Dendritic cell treated with granulocyte-macrophage colony-stimulating factor and Interleukin-4, amounts not matched to agents 40 ng/mL and 50 ng/mL, for 4 days (primary cell): Measurements from ENCODE around the gene MAT2A.
A peak's percentile ranks its signal among the peaks of the same experiment; 100 is the strongest.

Experiments used
- H3K27ac Mint-ChIP-seq: one replicate; pipeline ENCODE4 v1.8.0; 2022; ENCODE audit warnings: mild to moderate bottlenecking, mixed read lengths
- H3K27me3 Mint-ChIP-seq: one replicate; pipeline ENCODE4 v1.8.0; 2022; ENCODE audit warnings: mild to moderate bottlenecking, mixed read lengths
- H3K36me3 Mint-ChIP-seq: one replicate; pipeline ENCODE4 v1.8.0; 2022; ENCODE audit warnings: low read depth, mixed read lengths
- H3K4me1 Mint-ChIP-seq: one replicate; pipeline ENCODE4 v1.8.0; 2022; ENCODE audit warnings: low read depth, mixed read lengths
- H3K4me3 Mint-ChIP-seq: one replicate; pipeline ENCODE4 v1.8.0; 2022; ENCODE audit warnings: mild to moderate bottlenecking, moderate library complexity, mixed read lengths
- H3K9me3 Mint-ChIP-seq: one replicate; pipeline ENCODE4 v1.8.0; 2022; ENCODE audit warnings: mixed read lengths
- intact Hi-C: fragments of 100-400 bp; cut with micrococcal nuclease; formaldehyde crosslinking; loops from one replicate; pipeline ENCODE4 v1.15.0; 2022

The MAT2A gene

GRCh38 chr2:85538507-85539360 is at the start of gene MAT2A:
Gene MAT2A, plus strand, starts transcription at chr2:85539168. Its CDS starts 120 bp downstream, at chr2:85539288.
- Mint-ChIP-seq H3K4me1 (peaks cover 56% of the 10 kb centered on the region), H3K27me3 (no peaks in the 10 kb centered on the region), H3K4me3 (peak within 1 kb of the TSS; percentile 96), H3K9me3 (no peaks in the 10 kb centered on the region), H3K36me3 (peaks cover 69% of the 10 kb centered on the region), H3K27ac (peak within 1 kb of the TSS; percentile 99)
- intact Hi-C loops, result loop anchor here (1.0 to 5.0 kb wide), 3 partner anchors 36 to 118 kb away; no protein-coding TSS in a partner anchor

GRCh38 chr2:85490861-85491755 is 47.9 kb upstream of the MAT2A start:
- Mint-ChIP-seq H3K36me3 (peaks cover 29% of the 10 kb centered on the region), H3K27ac (peak overlapping the region; percentile 31), H3K4me3 (no peak overlapping the region), H3K4me1 (peaks cover 20% of the 10 kb centered on the region), H3K27me3 (no peaks in the 10 kb centered on the region), H3K9me3 (no peaks in the 10 kb centered on the region)
- intact Hi-C loops, result no loop called here

GRCh38 chr2:85496436-85496835 is 42.5 kb upstream of the MAT2A start:
- intact Hi-C loops, result no loop called here
- Mint-ChIP-seq H3K27ac (peak overlapping the region; percentile 41), H3K4me1 (peaks cover 56% of the 10 kb centered on the region), H3K9me3 (no peaks in the 10 kb centered on the region), H3K4me3 (no peak overlapping the region), H3K36me3 (peaks cover 26% of the 10 kb centered on the region), H3K27me3 (no peaks in the 10 kb centered on the region)

GRCh38 chr2:85497944-85498630 is 40.9 kb upstream of the MAT2A start:
- Mint-ChIP-seq H3K27ac (peak overlapping the region; percentile 98), H3K36me3 (peaks cover 26% of the 10 kb centered on the region), H3K4me3 (peak overlapping the region; percentile 83), H3K9me3 (no peaks in the 10 kb centered on the region), H3K4me1 (peaks cover 72% of the 10 kb centered on the region), H3K27me3 (no peaks in the 10 kb centered on the region)
- intact Hi-C loops, result no loop called here

- H3K36me3 Mint-ChIP-seq, result peaks cover 5% of the 10 kb centered on the region
- no peaks in the 10 kb centered on the region for H3K27me3 Mint-ChIP-seq
- H3K27ac Mint-ChIP-seq, result peak overlapping the region; percentile 98
- peaks cover 94% of the 10 kb centered on the region for H3K4me1 Mint-ChIP-seq
- H3K9me3 Mint-ChIP-seq, result no peaks in the 10 kb centered on the region
- intact Hi-C loops, result loop anchor here (2.0 to 5.0 kb wide), 2 partner anchors 16 to 36 kb away; partner anchors contain the start of gene MAT2A
- peak overlapping the region; percentile 33 for H3K4me3 Mint-ChIP-seq
Measured at GRCh38 chr2:85501248-85501647, 37.7 kb upstream of the MAT2A start.

- Mint-ChIP-seq H3K27ac (peak overlapping the region; percentile 86), H3K4me1 (peaks cover 92% of the 10 kb centered on the region), H3K4me3 (no peak overlapping the region), H3K9me3 (no peaks in the 10 kb centered on the region), H3K36me3 (peaks cover 5% of the 10 kb centered on the region), H3K27me3 (no peaks in the 10 kb centered on the region)
- intact Hi-C loops, result loop anchor here (5.0 kb wide), 1 partner anchor 35 kb away; the partner anchor contains the start of gene MAT2A
Measured at GRCh38 chr2:85502720-85503119, 36.2 kb upstream of the MAT2A start.

- H3K27me3 Mint-ChIP-seq, result no peaks in the 10 kb centered on the region
- peaks cover 93% of the 10 kb centered on the region for H3K4me1 Mint-ChIP-seq
- H3K36me3 Mint-ChIP-seq, result peaks cover 5% of the 10 kb centered on the region
- no peaks in the 10 kb centered on the region for H3K9me3 Mint-ChIP-seq
- H3K4me3 Mint-ChIP-seq, result no peak overlapping the region
- intact Hi-C loops, result loop anchor here (5.0 kb wide), 1 partner anchor 34 kb away; the partner anchor contains the start of gene MAT2A
- H3K27ac Mint-ChIP-seq, result peak overlapping the region; percentile 86
Measured at GRCh38 chr2:85503168-85503850, 35.7 kb upstream of the MAT2A start.

- H3K27ac Mint-ChIP-seq, result peak overlapping the region; percentile 86
Measured at GRCh38 chr2:85503851-85504777, 34.9 kb upstream of the MAT2A start.

GRCh38 chr2:85504778-85505261 is 34.1 kb upstream of the MAT2A start:
- Mint-ChIP-seq H3K9me3 (no peaks in the 10 kb centered on the region), H3K4me3 (no peak overlapping the region), H3K36me3 (no peaks in the 10 kb centered on the region), H3K27ac (peak overlapping the region; percentile 86), H3K4me1 (peaks cover 89% of the 10 kb centered on the region), H3K27me3 (no peaks in the 10 kb centered on the region)
- intact Hi-C loops, result loop anchor here (5.0 kb wide), 1 partner anchor 32 kb away; the partner anchor contains the start of gene MAT2A

More at GRCh38 chr2:85503851-85504777, 34.9 kb upstream of the MAT2A start:
- Mint-ChIP-seq H3K9me3 (no peaks in the 10 kb centered on the region), H3K27me3 (no peaks in the 10 kb centered on the region), H3K4me1 (peaks cover 87% of the 10 kb centered on the region), H3K4me3 (no peak overlapping the region), H3K36me3 (peaks cover under 1% of the 10 kb centered on the region)
- intact Hi-C loops, result loop anchor here (5.0 kb wide), 1 partner anchor 33 kb away; the partner anchor contains the start of gene MAT2A

- Mint-ChIP-seq H3K4me1 (peaks cover 86% of the 10 kb centered on the region), H3K27ac (peak overlapping the region; percentile 86), H3K36me3 (no peaks in the 10 kb centered on the region), H3K27me3 (no peaks in the 10 kb centered on the region), H3K4me3 (no peak overlapping the region), H3K9me3 (no peaks in the 10 kb centered on the region)
- intact Hi-C loops, result no loop called here
Measured at GRCh38 chr2:85505551-85506238, 33.3 kb upstream of the MAT2A start.

GRCh38 chr2:85506768-85507181 is 32.2 kb upstream of the MAT2A start:
- intact Hi-C loops, result no loop called here
- Mint-ChIP-seq H3K4me3 (no peak overlapping the region), H3K27me3 (no peaks in the 10 kb centered on the region), H3K36me3 (no peaks in the 10 kb centered on the region), H3K9me3 (no peaks in the 10 kb centered on the region), H3K27ac (peak overlapping the region; percentile 43), H3K4me1 (peaks cover 86% of the 10 kb centered on the region)
